Measurements from ENCODE around the gene LDLRAD4.

GRCh38 chr18:13399511-13399910 lies 181.0 kb downstream of the LDLRAD4 start:
- TF ChIP-seq CHD2 (IDR thresholded peaks at IDR 0.05; ENCODE audit: low read depth, low read length) (no peak), ZFP36 (IDR thresholded peaks at IDR 0.05; ENCODE audit: low read depth, low read length, partially characterized antibody) (no peak), CTCF (IDR thresholded peaks at IDR 0.05 in 2 of 3, conservative IDR thresholded peaks at IDR 0.05 in 1 of 3; ENCODE audit: insufficient read depth in 2 of 3, low read depth in 1 of 3, low read length in 3 of 3) (no peak), PTBP1 (IDR thresholded peaks at IDR 0.05; ENCODE audit: low read depth, low read length) (no peak), MAX (CRISPR knock-in tag; IDR thresholded peaks at IDR 0.05) (no peak), ZNF699 (CRISPR knock-in tag; IDR thresholded peaks at IDR 0.05; ENCODE audit: insufficient replicate concordance) (no peak), ESRRA (IDR thresholded peaks at IDR 0.05; ENCODE audit: borderline replicate concordance, low read depth) (no peak)

Data from K562 (cell line).